Astrocyte (in vitro differentiated cells and primary cell): ENCODE measurements around the gene CALCOCO1. TPM values are rescaled to one million over a fixed set of nuclear protein-coding genes. Genes with fewer than 3 reads are reported as not detected.

ENCODE experiments used
- DNase-seq: peaks from one replicate; pipeline ENCODE4 v3.0.0-alpha.2; 2010; ENCODE audit warnings: low read depth
- FAIRE-seq: peaks from 2 replicates; lab custom pipeline; 2011; peaks lifted over from hg19 to GRCh38; lab: Jason Lieb, UNC
- H2AFZ ChIP-seq: 2 replicates; pipeline ENCODE4 v1.6.0; 2012; ENCODE audit warnings: low read depth, low read length, inconsistent platforms
- H3K27ac ChIP-seq: 2 replicates; pipeline ENCODE4 v1.5.1; 2011; ENCODE audit warnings: low read depth, low read length, inconsistent platforms
- H3K27me3 ChIP-seq: 2 replicates; pipeline ENCODE4 v1.6.0; 2011; ENCODE audit warnings: low read length, inconsistent platforms; ENCODE audit not compliant: insufficient read depth
- H3K36me3 ChIP-seq: 2 replicates; pipeline ENCODE4 v1.5.1; 2011; ENCODE audit warnings: low read length, inconsistent platforms; ENCODE audit not compliant: insufficient read depth
- H3K4me1 ChIP-seq: 2 replicates; pipeline ENCODE4 v1.5.1; 2011; ENCODE audit warnings: low read length, inconsistent platforms; ENCODE audit not compliant: insufficient read depth
- H3K4me2 ChIP-seq: 2 replicates; pipeline ENCODE4 v1.6.0; 2012; ENCODE audit warnings: low read length, inconsistent platforms
- H3K4me3 ChIP-seq: 2 replicates; pipeline ENCODE4 v1.5.1; 2011; ENCODE audit warnings: low read depth, mild to moderate bottlenecking, low read length, inconsistent platforms; ENCODE audit not compliant: insufficient read depth
- H3K79me2 ChIP-seq: 2 replicates; pipeline ENCODE4 v1.6.0; 2012; ENCODE audit warnings: mild to moderate bottlenecking, low read length, inconsistent platforms; ENCODE audit not compliant: insufficient read depth
- H3K9ac ChIP-seq: 2 replicates; pipeline ENCODE4 v1.6.0; 2012; ENCODE audit warnings: mild to moderate bottlenecking, low read length, inconsistent platforms
- H3K9me3 ChIP-seq: 2 replicates; pipeline ENCODE4 v1.5.1; 2012; ENCODE audit warnings: low read depth, mild to moderate bottlenecking, low read length, inconsistent platforms; ENCODE audit not compliant: insufficient read depth
- H4K20me1 ChIP-seq: 2 replicates; pipeline ENCODE4 v1.6.0; 2012; ENCODE audit warnings: low read length, inconsistent platforms; ENCODE audit not compliant: insufficient read depth
- H3K27ac Mint-ChIP-seq: one replicate; pipeline ENCODE4 v1.8.0; 2021; ENCODE audit warnings: mild to moderate bottlenecking, mixed read lengths; ENCODE audit not compliant: unreplicated experiment
- H3K27me3 Mint-ChIP-seq: one replicate; pipeline ENCODE4 v1.8.0; 2021; ENCODE audit warnings: low read depth, mixed read lengths; ENCODE audit not compliant: unreplicated experiment
- H3K36me3 Mint-ChIP-seq: one replicate; pipeline ENCODE4 v1.8.0; 2021; ENCODE audit warnings: low read depth, mixed read lengths; ENCODE audit not compliant: unreplicated experiment
- H3K4me1 Mint-ChIP-seq: one replicate; pipeline ENCODE4 v1.8.0; 2021; ENCODE audit warnings: low read depth, mixed read lengths; ENCODE audit not compliant: unreplicated experiment
- H3K4me3 Mint-ChIP-seq: one replicate; pipeline ENCODE4 v1.8.0; 2021; ENCODE audit warnings: mild to moderate bottlenecking, moderate library complexity, mixed read lengths; ENCODE audit not compliant: unreplicated experiment
- H3K9me3 Mint-ChIP-seq: one replicate; pipeline ENCODE4 v1.8.0; 2021; ENCODE audit warnings: mild to moderate bottlenecking, mixed read lengths; ENCODE audit not compliant: unreplicated experiment
- EZH2 ChIP-seq: IDR thresholded peaks from 2 replicates; pipeline ENCODE4 v1.6.1; 2012; ENCODE audit warnings: mild to moderate bottlenecking, low read length, inconsistent platforms; ENCODE audit not compliant: insufficient read depth
- total RNA-seq: library from RNA; stranded (reverse); gene quantifications from 2 replicates; pipeline ENCODE4 v1.2.1, GENCODE V29; 2021
- TF ChIP-seq, protein P1 (sequence below): IDR thresholded peaks from 2 replicates; pipeline ENCODE4 v1.5.1; 2011; ENCODE audit warnings: low read depth, mild to moderate bottlenecking, inconsistent platforms, low read length, moderate library complexity; ENCODE audit not compliant: insufficient read depth

Gene CALCOCO1
- total RNA-seq, 1 donor from 2014 or later: 85.2 TPM

DNA sequence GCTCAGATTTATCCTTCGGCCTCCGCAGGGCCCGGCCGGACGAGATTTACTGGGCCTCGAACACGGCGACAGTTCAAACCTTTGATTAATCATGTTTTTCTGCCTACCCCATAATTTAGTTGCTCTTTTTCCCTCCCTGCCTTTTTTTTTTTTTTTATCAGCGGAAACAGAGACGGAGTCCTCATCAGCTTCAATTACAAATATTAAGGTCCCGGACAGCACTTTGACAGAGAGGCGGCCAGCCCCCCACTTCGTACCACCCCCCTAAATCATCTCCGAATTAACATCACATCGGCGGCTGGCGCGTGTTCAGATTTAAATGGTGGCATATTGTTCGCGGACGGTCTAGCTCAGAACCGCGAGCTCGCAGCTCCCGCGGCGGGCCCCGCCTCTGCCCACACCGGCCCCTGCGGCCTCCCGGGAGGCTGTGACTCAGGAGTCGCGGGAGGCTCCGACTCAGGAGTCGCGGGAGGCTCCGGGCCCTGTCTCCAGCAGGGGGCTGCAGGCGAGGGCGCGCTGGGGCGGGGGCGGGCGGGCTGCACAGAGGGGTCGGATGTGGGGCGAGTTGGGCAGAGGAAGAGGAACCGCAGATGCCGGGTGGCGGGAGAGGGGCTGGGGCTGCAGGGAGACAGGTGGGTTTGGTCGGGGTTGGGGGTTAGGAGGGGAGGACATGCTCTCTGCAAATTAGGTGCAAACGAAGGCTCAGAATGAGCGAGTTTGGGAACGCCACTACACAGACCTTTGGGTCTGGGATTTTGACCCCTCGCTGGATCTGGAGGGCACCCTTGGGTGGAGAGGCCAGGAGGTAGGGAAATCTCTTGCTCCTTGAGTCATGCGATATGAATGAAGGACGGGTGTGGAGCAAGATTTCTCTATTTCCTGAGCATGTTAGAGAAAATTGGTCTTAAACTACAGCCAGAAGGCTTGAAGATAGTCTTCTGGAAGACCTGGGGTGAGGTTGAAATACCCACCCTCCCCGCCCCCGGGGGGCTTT is 31.8 kb downstream of the CALCOCO1 start:
- H3K4me3 ChIP-seq: peak overlapping the region; percentile 45
- H4K20me1 ChIP-seq: no peaks in the 10 kb centered on the region
- Mint-ChIP-seq H3K4me1 (no peaks in the 10 kb centered on the region), H3K27ac (no peak overlapping the region), H3K4me3 (peak overlapping the region; percentile 62), H3K27me3 (peaks cover 50% of the 10 kb centered on the region), H3K9me3 (no peaks in the 10 kb centered on the region), H3K36me3 (no peaks in the 10 kb centered on the region)
- no peaks in the 10 kb centered on the region for H3K9me3 ChIP-seq
- FAIRE-seq (peak; percentile 13), DNase-seq (peak; percentile 32)
- peaks cover 12% of the 10 kb centered on the region for H3K4me1 ChIP-seq
- peak overlapping the region; percentile 56 for H2AFZ ChIP-seq
- peak overlapping the region; percentile 64 for H3K4me2 ChIP-seq
- TF ChIP-seq, protein P1, sequence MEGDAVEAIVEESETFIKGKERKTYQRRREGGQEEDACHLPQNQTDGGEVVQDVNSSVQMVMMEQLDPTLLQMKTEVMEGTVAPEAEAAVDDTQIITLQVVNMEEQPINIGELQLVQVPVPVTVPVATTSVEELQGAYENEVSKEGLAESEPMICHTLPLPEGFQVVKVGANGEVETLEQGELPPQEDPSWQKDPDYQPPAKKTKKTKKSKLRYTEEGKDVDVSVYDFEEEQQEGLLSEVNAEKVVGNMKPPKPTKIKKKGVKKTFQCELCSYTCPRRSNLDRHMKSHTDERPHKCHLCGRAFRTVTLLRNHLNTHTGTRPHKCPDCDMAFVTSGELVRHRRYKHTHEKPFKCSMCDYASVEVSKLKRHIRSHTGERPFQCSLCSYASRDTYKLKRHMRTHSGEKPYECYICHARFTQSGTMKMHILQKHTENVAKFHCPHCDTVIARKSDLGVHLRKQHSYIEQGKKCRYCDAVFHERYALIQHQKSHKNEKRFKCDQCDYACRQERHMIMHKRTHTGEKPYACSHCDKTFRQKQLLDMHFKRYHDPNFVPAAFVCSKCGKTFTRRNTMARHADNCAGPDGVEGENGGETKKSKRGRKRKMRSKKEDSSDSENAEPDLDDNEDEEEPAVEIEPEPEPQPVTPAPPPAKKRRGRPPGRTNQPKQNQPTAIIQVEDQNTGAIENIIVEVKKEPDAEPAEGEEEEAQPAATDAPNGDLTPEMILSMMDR: no peak
- no peak for TF ChIP-seq EZH2
- no peak overlapping the region for H3K27ac ChIP-seq
- H3K79me2 ChIP-seq: no peaks in the 10 kb centered on the region
- no peaks in the 10 kb centered on the region for H3K36me3 ChIP-seq
- H3K9ac ChIP-seq: peak overlapping the region; percentile 22
- peaks cover 43% of the 10 kb centered on the region for H3K27me3 ChIP-seq

DNA sequence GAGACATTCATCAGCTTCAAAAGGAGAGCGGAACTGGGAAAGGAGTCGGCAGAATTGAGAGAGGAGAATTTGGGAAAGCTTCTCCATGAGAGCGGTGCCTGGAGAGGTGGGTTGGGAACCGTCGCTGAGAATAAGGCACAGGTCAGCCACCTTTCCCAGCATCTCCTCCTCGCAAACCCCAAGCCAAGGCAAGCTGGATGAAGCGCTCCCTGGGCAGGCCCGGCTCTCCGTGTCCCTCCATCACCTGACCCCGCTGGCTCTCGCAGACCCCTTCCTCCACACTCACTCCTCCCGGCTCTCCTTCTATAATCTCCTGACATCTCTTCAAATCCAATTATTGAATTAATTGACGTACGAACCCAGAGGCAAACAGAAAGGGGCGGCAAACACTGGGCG is 32.5 kb downstream of the CALCOCO1 start:
- peaks cover 46% of the 10 kb centered on the region for H3K27me3 Mint-ChIP-seq
- no peaks in the 10 kb centered on the region for H3K4me1 Mint-ChIP-seq
- peaks cover 12% of the 10 kb centered on the region for H3K4me1 ChIP-seq
- H3K79me2 ChIP-seq: no peaks in the 10 kb centered on the region
- H3K4me3 ChIP-seq: no peak overlapping the region
- H3K9me3 Mint-ChIP-seq: no peaks in the 10 kb centered on the region
- no peaks in the 10 kb centered on the region for H3K36me3 ChIP-seq
- TF ChIP-seq EZH2: no peak
- TF ChIP-seq, protein P1: no peak
- peaks cover 36% of the 10 kb centered on the region for H3K27me3 ChIP-seq
- H3K4me2 ChIP-seq: peak overlapping the region; percentile 64
- H3K27ac Mint-ChIP-seq: no peak overlapping the region
- FAIRE-seq: no peak
- H2AFZ ChIP-seq: peak overlapping the region; percentile 56
- H4K20me1 ChIP-seq: no peaks in the 10 kb centered on the region
- peak overlapping the region; percentile 22 for H3K9ac ChIP-seq
- no peak overlapping the region for H3K27ac ChIP-seq
- H3K36me3 Mint-ChIP-seq: no peaks in the 10 kb centered on the region
- H3K9me3 ChIP-seq: no peaks in the 10 kb centered on the region
- peak overlapping the region; percentile 57 for H3K4me3 Mint-ChIP-seq
- DNase-seq: no peak
